Dedifferentiated amniotic fluid mesenchymal stem cell (primary cell): ENCODE measurements around the gene CELA3A.
A peak's percentile ranks its signal among the peaks of the same experiment; 100 is the strongest.

Source experiments
- DNase-seq: peaks from one replicate; pipeline ENCODE4 v3.0.0-alpha.2; 2016; ENCODE audit errors: extremely low spot score

The CELA3A gene

DNA sequence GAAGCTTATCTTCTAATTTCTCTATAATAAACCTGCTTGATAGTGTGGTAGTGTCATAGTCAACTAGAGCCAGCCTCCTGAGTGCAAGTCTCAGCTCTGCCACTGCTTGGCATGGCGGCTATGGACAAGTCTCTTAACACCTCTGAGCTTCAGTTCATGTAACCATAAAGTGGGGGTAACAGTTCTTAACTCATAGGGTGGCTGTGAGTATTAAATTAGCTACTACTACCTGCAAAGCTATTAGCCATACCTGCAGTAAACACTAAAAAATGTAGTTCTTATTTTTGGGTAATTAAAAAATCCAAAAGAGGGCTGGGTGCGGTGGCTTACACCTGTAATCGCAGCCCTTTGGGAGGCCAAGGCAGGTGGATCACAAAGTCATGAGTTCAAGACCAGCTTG, 48.9 kb downstream of the CELA3A start:
- DNase-seq = no peak

DNA sequence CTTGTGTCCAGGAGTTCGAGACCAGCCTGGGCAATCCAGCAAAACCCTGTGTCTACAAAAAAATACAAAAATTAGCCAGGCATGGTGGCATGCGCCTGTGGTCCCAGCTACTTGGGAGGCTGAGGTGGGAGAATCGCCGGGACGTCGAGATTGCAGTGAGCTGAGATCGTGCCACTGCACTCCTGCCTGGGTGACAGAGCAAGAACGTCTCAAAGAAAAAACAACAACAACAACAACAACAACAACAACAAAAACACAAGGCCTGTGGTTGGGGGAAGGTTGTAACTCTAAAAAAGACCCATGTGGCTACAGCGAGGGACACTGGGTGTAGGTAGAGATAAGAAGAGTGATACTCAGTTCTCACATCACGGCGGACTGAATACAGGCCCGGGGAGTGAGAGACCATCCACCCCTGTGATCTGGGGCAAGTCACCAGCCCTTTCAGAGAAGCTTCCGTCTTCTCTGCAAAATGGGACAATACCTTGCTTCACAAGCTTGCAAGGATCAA, 50.2 kb downstream of the CELA3A start:
- DNase-seq = no peak

DNA sequence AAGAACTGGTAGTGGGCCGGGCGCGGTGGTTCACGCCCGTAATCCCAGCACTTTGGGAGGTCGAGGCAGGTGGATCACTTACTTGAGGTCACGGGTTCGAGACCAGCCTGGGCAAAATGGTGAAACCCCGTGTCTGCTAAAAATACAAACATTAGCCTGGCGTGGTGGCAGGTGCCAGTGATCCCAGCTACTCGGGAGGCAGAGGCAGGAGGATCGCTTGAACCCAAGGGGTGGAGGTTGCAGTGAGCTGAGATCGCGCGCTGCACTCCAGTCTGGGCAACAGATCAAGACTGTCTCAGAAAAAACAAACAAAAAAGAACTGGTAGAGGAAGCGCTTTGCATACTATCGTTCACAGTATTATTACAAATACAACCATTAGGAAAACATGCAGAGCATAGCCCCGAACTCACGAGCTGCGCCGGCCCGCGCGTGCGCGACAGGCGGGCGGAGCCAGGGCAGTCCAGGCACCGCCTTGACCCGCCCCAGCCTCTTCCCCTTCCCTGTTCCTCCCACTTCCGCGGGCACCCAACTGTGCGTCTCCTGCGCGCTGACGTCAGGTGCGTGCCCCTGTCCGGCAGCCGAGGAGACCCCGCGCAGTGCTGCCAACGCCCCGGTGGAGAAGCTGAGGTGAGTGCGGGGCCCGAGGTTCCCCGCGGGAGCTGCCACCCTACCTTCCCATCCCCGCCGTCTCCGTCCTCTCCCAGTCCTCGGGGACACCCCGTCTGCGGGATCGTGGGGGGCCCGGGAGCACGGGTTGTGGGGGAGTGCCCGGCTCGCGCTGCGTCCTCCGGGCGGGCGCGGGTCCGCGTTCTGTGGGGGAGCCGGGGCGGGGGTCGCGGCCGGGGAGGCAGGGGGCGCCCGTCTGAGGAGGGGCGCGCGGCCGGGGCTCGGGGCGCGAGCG, 50.9 kb downstream of the CELA3A start, which contains the start of gene CDC42:
Gene CDC42, plus strand, starts transcription at position 595 of the 902 bp plus-strand sequence. CDS start 25,770 bp downstream, outside the sequence.
- peak; percentile 94 for DNase-seq

DNA sequence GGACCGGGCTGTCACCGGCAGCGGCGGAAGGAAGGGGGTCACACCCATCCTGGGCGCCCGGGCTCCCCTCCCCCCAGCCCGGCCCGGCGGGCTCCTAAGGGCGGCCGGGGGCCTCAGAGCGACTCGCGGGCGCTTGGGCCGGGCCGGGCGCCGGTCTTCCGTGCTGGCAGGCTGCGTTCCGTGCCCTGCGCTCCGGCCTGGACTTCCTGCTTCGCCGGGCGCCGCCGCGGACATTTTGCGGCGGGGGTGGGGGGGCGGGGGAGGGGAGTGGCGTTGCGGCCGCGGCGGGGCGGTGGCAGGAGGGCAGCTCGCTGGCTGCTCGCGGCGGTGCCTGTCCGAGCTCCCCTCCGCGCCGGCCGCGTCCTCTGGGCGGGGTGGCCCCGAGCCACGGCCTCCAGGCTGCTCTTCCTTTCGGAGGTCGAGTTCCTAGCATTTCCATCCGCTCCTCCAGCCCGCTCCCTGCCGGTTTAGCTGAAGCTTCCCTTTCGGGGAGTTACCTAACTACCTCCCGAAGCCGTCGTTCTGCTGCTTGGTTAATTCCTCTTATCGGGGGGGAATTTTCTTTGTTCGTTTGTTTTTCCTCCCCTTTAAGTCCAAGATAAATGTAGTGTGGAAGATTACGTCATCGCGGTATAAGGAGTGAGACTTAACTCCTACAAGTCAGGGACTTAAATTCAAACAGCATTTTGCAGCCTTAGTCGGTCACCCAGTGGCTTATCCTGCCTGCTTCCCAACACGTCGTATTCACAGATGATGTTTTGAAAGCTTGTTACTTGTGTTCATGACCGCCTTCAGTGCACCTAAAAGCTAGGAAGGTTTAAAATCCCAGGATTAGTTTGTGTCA, 51.8 kb downstream of the CELA3A start:
- DNase-seq = peak; percentile 37

DNA sequence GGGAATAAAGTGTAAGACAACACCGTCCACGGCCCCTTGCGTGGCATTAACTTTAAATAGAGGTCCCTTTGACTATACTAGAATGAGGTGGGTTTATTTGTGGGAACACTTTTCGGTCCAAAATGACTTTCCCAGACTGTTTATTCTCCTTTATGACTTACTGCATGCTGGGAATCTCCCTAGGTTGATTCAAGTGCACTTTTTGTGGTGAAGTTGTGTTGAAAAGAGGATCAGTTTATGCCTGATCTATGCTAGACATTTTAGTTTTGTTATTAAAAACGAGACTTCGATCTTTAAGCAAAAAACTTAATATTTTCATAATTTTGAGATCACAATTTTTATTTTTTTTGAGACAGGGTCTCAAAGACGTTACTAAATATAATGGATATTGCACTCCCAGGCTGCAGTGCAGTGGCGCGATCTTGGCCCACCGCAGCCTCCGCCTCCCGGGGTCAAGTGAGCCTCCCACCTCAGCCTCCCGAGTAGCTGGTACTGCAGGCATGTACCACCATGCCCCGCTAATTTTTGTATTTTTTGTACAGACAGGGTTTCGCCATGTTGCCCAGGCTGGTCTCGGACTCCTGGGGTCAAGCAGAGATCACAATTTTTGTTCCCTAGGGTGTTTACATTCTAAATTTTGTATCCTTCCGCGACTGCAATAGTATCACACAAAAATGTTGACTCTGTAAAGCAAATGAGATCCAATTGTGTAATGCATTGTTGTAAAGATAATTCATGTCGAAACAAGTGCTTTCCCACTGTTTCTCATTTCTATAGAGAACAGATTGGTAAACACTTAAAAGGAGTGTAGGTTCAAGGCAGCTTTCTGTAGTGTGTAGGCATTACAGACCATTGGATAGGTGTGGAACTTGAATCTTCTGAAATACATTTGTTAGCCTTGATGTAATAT, 52.7 kb downstream of the CELA3A start:
- no peak for DNase-seq

DNA sequence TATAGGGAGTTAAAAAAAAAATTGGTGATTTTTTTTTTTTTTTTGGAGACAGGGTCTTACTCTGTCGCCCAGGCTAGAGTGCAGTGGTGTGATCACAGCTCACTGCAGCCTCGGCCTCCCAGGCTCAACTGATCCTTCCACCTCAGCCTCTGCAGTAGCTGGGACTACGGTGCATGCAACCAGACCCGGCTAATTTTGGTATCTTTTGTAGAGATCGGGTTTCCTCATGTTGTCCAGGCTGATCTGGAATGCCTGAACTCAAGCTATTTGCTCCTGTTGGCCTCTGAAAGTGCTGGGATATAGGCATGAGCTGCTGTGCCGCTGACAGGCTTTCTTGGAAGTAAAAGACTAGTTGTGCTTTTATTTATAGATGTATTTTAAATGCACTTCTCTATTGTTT, 54.0 kb downstream of the CELA3A start:
- no peak for DNase-seq

DNA sequence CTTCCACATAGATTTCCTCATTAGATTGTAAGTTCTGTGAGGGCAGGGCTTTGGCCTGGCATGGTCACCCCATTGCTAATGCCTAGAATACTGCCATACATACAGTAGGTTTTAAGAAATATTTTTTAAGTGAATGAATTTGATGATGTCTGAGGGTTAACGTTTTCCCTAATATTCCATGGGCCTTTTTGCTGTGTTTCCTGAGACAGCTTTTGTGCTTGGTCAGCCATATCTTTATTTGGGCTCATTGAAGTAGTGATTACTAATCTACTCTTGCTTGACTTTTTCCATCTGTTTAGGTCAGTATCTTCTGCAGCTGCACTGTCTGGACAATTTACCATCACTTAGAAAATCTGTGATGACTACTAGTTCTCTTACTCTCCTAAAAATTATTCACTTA, 54.6 kb downstream of the CELA3A start:
- DNase-seq = no peak

DNA sequence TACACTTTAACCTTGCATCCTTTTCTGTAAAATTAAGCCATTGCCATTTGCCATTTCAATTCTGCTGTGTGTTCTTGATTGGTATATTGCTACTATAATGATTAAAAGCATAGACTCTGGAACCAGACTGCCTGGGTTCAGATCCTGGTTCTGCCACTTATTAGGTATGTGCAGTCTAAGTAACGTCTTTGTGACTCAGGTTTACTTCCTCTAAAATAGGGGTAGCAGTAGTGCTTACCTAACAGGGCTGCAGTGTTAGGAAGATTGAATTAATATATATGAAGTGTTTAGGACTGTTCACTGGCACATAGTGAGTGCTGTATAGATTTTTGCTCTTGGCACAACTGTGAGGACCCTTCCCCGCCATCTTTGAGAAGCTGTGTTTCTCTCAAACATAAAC, 55.5 kb downstream of the CELA3A start:
- no peak for DNase-seq

DNA sequence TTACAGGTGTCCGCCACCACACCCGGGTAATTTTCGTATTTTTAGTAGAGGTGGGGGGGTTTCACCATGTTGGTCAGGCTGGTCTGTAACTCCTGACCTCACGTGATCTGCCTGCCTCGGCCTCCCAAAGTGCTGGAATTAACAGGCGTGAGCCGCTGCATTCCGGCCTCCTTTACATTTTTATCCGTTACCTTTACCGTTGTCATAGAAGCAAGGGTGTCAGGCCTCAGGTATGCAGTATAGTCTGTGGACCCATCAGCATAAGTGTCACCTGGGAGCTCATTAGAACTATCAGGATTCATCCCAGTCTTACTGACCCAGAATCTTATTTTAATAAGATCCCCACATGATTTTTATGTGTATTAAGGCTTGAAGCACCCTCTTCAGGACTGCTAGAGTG, 56.4 kb downstream of the CELA3A start:
- no peak for DNase-seq
